ENCODE results near the gene DAZAP1.

DNA sequence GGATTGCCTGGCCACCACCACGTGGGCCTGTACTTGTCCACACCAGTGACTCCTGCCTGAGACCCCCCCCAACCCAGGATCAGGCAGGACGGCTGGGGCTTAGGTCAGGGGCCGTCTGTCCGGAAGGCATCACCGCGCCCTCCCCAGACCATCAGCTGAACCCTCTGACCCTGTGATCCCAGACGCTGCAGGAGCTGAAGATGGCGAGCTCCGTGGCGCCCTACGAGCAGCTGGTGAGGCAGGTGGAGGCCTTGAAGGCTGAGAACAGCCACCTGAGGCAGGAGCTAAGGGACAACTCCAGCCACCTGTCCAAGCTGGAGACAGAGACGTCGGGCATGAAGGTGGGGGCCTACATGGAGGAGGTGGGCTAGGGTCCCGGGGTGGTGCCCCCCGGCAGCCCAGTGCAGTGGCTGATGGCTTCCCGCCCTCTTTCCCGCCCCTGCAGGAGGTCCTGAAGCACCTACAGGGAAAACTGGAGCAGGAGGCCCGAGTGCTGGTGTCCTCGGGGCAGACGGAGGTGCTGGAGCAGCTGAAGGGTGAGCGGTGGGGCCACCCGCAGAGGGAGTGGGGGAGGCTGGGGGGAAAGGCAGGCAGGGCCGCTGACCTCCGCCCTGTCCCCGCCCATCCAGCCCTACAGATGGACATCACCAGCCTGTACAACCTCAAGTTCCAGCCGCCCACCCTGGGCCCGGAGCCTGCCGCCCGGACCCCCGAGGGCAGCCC, 45.6 kb downstream of the DAZAP1 start:
- TF ChIP-seq, protein P1, sequence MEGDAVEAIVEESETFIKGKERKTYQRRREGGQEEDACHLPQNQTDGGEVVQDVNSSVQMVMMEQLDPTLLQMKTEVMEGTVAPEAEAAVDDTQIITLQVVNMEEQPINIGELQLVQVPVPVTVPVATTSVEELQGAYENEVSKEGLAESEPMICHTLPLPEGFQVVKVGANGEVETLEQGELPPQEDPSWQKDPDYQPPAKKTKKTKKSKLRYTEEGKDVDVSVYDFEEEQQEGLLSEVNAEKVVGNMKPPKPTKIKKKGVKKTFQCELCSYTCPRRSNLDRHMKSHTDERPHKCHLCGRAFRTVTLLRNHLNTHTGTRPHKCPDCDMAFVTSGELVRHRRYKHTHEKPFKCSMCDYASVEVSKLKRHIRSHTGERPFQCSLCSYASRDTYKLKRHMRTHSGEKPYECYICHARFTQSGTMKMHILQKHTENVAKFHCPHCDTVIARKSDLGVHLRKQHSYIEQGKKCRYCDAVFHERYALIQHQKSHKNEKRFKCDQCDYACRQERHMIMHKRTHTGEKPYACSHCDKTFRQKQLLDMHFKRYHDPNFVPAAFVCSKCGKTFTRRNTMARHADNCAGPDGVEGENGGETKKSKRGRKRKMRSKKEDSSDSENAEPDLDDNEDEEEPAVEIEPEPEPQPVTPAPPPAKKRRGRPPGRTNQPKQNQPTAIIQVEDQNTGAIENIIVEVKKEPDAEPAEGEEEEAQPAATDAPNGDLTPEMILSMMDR (IDR thresholded peaks at IDR 0.05; ENCODE audit: low read depth, low read length, missing input control) = no peak
- TF ChIP-seq, protein P2, sequence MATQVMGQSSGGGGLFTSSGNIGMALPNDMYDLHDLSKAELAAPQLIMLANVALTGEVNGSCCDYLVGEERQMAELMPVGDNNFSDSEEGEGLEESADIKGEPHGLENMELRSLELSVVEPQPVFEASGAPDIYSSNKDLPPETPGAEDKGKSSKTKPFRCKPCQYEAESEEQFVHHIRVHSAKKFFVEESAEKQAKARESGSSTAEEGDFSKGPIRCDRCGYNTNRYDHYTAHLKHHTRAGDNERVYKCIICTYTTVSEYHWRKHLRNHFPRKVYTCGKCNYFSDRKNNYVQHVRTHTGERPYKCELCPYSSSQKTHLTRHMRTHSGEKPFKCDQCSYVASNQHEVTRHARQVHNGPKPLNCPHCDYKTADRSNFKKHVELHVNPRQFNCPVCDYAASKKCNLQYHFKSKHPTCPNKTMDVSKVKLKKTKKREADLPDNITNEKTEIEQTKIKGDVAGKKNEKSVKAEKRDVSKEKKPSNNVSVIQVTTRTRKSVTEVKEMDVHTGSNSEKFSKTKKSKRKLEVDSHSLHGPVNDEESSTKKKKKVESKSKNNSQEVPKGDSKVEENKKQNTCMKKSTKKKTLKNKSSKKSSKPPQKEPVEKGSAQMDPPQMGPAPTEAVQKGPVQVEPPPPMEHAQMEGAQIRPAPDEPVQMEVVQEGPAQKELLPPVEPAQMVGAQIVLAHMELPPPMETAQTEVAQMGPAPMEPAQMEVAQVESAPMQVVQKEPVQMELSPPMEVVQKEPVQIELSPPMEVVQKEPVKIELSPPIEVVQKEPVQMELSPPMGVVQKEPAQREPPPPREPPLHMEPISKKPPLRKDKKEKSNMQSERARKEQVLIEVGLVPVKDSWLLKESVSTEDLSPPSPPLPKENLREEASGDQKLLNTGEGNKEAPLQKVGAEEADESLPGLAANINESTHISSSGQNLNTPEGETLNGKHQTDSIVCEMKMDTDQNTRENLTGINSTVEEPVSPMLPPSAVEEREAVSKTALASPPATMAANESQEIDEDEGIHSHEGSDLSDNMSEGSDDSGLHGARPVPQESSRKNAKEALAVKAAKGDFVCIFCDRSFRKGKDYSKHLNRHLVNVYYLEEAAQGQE (IDR thresholded peaks at IDR 0.05) = no peak
- TF ChIP-seq, protein P3, sequence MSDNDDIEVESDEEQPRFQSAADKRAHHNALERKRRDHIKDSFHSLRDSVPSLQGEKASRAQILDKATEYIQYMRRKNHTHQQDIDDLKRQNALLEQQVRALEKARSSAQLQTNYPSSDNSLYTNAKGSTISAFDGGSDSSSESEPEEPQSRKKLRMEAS (IDR thresholded peaks at IDR 0.05) = no peak
